HG03565 (cell line): ENCODE data around the gene GRIN2C.
A peak's percentile ranks its signal among the peaks of the same experiment; 100 is the strongest.
"Not testable (repeated sequence)": the region's sequence is repeated elsewhere in the genome, so short reads cannot be mapped to it uniquely, and the experiment has no call there.

Source experiments
- ATAC-seq: cut with Tn5 transposase; IDR thresholded peaks from one replicate; pipeline ENCODE4 v1.9.1; 2021; ENCODE audit warnings: mild to moderate bottlenecking, moderate library complexity; ENCODE audit not compliant: unreplicated experiment

Gene GRIN2C

GRCh38 chr17:74881073-74881472 lies 21.4 kb upstream of the GRIN2C start:
- ATAC-seq: no peak

- ATAC-seq: no peak
These were observed 19.6 kb upstream of the GRIN2C start for GRCh38 chr17:74879308-74879707.

GRCh38 chr17:74878658-74879057 lies 19.0 kb upstream of the GRIN2C start:
- no peak for ATAC-seq

GRCh38 chr17:74877592-74878548 lies 18.2 kb upstream of the GRIN2C start:
- no peak for ATAC-seq

- no peak for ATAC-seq
These were observed 16.4 kb upstream of the GRIN2C start for GRCh38 chr17:74875977-74876593.

- no peak for ATAC-seq
These were observed 15.7 kb upstream of the GRIN2C start for GRCh38 chr17:74875155-74875976.

- ATAC-seq: no peak
These were observed 14.9 kb upstream of the GRIN2C start for GRCh38 chr17:74874615-74875037.

- no peak for ATAC-seq
These were observed 14.4 kb upstream of the GRIN2C start for GRCh38 chr17:74873874-74874614.

- peak; percentile 82 for ATAC-seq
These were observed 13.6 kb upstream of the GRIN2C start for GRCh38 chr17:74873037-74873873.

GRCh38 chr17:74872313-74873036 lies 12.8 kb upstream of the GRIN2C start, which contains the start of gene FDXR:
Gene FDXR, minus strand, starts transcription at chr17:74872994. Its CDS starts 50 bp downstream, at chr17:74872944.
- ATAC-seq: peak; percentile 40

GRCh38 chr17:74871356-74872076 lies 11.8 kb upstream of the GRIN2C start:
- ATAC-seq: no peak

- no peak for ATAC-seq
These were observed 10.8 kb upstream of the GRIN2C start for GRCh38 chr17:74870512-74870911.

GRCh38 chr17:74870028-74870427 lies 10.3 kb upstream of the GRIN2C start:
- not testable (repeated sequence) for ATAC-seq

- no peak for ATAC-seq
These were observed 9.2 kb upstream of the GRIN2C start for GRCh38 chr17:74868908-74869255.

GRCh38 chr17:74868251-74868907 lies 8.7 kb upstream of the GRIN2C start:
- no peak for ATAC-seq

GRCh38 chr17:74866198-74866835 lies 6.6 kb upstream of the GRIN2C start:
- no peak for ATAC-seq

GRCh38 chr17:74865504-74866197 lies 6.0 kb upstream of the GRIN2C start:
- no peak for ATAC-seq
